Lung (tissue), 12 donors: ENCODE measurements around the gene HSD11B1. TPM values are rescaled to one million over a fixed set of nuclear protein-coding genes. Genes with fewer than 3 reads are reported as not detected.

Experiments
- ATAC-seq: fragments of 200-7000 bp; cut with Tn5 transposase; one replicate; pipeline ENCODE4 v1.9.1; 2020; ENCODE audit warnings: moderate number of reproducible peaks; ENCODE audit not compliant: insufficient read depth, low FRiP score
- DNase-seq, 3 donors: peaks; one replicate each; pipeline ENCODE4 v3.0.0-alpha.2; 2013 to 2017
- H3K27ac ChIP-seq, 2 donors: one replicate each; pipeline ENCODE4 v1.5.1; 2013; ENCODE audit warnings: mild to moderate bottlenecking in 2 of 2, moderate library complexity in 2 of 2, control low read depth in 1 of 2, inconsistent platforms in 1 of 2, low read depth in 1 of 2, low read length in 1 of 2
- H3K27me3 ChIP-seq, 3 donors: one replicate each; pipeline ENCODE4 v1.5.1; 2013; ENCODE audit warnings: low read length in 2 of 3; ENCODE audit not compliant: control insufficient read depth in 3 of 3, insufficient read depth in 3 of 3
- H3K36me3 ChIP-seq, 4 donors: one replicate each; pipeline ENCODE4 v1.5.1; 2013; ENCODE audit warnings: low read length in 4 of 4, mild to moderate bottlenecking in 1 of 4, moderate library complexity in 1 of 4; ENCODE audit not compliant: control insufficient read depth in 4 of 4, insufficient read depth in 4 of 4
- H3K4me1 ChIP-seq, 5 donors: one replicate each; pipeline ENCODE4 v1.5.1; 2013; ENCODE audit warnings: low read length in 5 of 5, mild to moderate bottlenecking in 2 of 5, moderate library complexity in 1 of 5; ENCODE audit not compliant: control insufficient read depth in 5 of 5, insufficient read depth in 5 of 5
- H3K4me3 ChIP-seq: one replicate; pipeline ENCODE4 v1.5.1; 2013; ENCODE audit warnings: mild to moderate bottlenecking, control low read depth, moderate library complexity
- H3K9ac ChIP-seq, 2 donors: one replicate each; pipeline ENCODE4 v1.5.1; 2013; ENCODE audit warnings: low read length in 2 of 2, control low read depth in 1 of 2; ENCODE audit not compliant: insufficient read depth in 1 of 2
- H3K9me3 ChIP-seq, 4 donors: one replicate each; pipeline ENCODE4 v1.5.1; 2013; ENCODE audit warnings: low read length in 3 of 4, mild to moderate bottlenecking in 1 of 4, moderate library complexity in 1 of 4; ENCODE audit not compliant: control insufficient read depth in 4 of 4, insufficient read depth in 3 of 4
- WGBS, 2 donors: extraction: QIAGEN DNeasy Blood & Tissue Kit; methylation state at CpG; one replicate each; pipeline ENCODE4 v1.1.7; 2013; 5-methylcytosine and 5-hydroxymethylcytosine counted together
- polyA plus RNA-seq, 2 donors: library from polyadenylated mRNA; stranded (reverse); fragments of 200-250 nt; gene quantifications; one replicate each; pipeline ENCODE4 v1.2.1, GENCODE V29; 2013
- total RNA-seq, 2 donors: library from RNA; depleted of rRNA in 1 of 2; stranded (reverse); fragments of >200 nt in 1 of 2; gene quantifications; one replicate each; pipeline ENCODE4 v1.2.1, GENCODE V29; 2014 to 2021
- TF ChIP-seq, protein P1 (sequence below): IDR thresholded peaks from 2 replicates; pipeline ENCODE4 v1.5.1; 2012; ENCODE audit warnings: mild to moderate bottlenecking; ENCODE audit errors: control extremely low read depth, extremely low read depth
- donor health status: control.
- donor health status: control.
- donor health status: Bipolar disorder and iron deficiency.
- donor health status: healthy.
- donor health status: DM: yes; HTN: yes; CAD: no.

Gene HSD11B1
- total and polyA plus RNA-seq, 4 donors = 6.5 to 74.6 (median 25.4) TPM

DNA sequence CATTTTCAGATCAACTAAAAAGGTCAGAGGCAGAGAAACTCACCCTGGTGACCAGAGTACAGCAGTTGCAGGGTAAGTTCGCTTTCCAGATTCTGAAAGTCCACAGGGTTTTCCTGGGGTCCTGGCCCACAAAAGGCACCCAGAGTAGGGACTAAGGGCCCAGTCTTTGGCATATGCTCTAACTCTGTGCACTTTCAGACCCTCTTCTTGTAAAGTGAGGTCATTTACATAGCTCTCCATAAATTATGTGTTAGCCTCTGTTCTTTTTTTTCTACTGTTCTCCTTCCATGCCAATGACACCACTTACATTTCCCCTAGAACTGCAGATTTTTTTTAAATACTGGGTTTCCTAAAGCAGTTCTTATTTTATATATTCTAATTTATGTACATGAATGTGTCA is 73.5 kb downstream of the HSD11B1 start:
- 99 to 100% methylated on average over 1 of the region's 1 CpG for WGBS, 2 donors
- TF ChIP-seq, protein P1, sequence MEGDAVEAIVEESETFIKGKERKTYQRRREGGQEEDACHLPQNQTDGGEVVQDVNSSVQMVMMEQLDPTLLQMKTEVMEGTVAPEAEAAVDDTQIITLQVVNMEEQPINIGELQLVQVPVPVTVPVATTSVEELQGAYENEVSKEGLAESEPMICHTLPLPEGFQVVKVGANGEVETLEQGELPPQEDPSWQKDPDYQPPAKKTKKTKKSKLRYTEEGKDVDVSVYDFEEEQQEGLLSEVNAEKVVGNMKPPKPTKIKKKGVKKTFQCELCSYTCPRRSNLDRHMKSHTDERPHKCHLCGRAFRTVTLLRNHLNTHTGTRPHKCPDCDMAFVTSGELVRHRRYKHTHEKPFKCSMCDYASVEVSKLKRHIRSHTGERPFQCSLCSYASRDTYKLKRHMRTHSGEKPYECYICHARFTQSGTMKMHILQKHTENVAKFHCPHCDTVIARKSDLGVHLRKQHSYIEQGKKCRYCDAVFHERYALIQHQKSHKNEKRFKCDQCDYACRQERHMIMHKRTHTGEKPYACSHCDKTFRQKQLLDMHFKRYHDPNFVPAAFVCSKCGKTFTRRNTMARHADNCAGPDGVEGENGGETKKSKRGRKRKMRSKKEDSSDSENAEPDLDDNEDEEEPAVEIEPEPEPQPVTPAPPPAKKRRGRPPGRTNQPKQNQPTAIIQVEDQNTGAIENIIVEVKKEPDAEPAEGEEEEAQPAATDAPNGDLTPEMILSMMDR = no peak
- Histone ChIP-seq H3K4me1 (peaks cover 0 to 2% (median under 1%) of the 10 kb centered on the region in 5 donors), H3K27ac (no peak overlapping the region), H3K9ac (no peak overlapping the region), H3K9me3 (no peaks in the 10 kb centered on the region), H3K36me3 (peaks cover 0 to 3% (median 1%) of the 10 kb centered on the region in 4 donors), H3K4me3 (no peak overlapping the region), H3K27me3 (no peaks in the 10 kb centered on the region)
- no peak for ATAC-seq
- no peak for DNase-seq

DNA sequence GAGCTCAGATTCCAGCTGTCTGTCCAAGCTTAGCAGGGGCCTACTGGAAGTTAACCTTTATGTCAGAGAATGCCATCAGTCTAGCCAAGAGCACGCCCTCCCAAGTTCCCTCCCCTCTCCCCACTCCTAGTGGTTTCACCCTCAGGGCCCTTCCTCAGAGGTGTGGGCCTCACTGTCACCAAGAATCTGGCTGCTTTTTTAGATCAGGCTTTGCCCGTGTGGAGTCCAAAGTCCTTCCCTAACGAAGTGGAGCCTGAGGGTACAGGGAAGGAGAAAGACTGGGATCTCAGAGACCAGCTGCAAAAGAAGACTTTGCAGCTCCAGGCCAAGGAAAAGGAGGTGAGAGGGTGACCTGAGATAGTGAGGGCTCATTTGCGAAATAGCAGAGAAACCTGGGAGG is 75.6 kb downstream of the HSD11B1 start:
- Histone ChIP-seq H3K36me3 (peaks cover 0 to 3% (median 1%) of the 10 kb centered on the region in 4 donors), H3K4me1 (peaks cover 3 to 14% (median 8%) of the 10 kb centered on the region in 5 donors), H3K9me3 (peaks cover 0 to 2% (median 0%) of the 10 kb centered on the region in 4 donors), H3K9ac (no peak overlapping the region), H3K27ac (no peak overlapping the region), H3K4me3 (no peak overlapping the region), H3K27me3 (no peaks in the 10 kb centered on the region)
- no peak for ATAC-seq
- DNase-seq = no peak
- 89 to 92% methylated on average over 4 of the region's 4 CpGs for WGBS, 2 donors
- TF ChIP-seq, protein P1 = no peak

DNA sequence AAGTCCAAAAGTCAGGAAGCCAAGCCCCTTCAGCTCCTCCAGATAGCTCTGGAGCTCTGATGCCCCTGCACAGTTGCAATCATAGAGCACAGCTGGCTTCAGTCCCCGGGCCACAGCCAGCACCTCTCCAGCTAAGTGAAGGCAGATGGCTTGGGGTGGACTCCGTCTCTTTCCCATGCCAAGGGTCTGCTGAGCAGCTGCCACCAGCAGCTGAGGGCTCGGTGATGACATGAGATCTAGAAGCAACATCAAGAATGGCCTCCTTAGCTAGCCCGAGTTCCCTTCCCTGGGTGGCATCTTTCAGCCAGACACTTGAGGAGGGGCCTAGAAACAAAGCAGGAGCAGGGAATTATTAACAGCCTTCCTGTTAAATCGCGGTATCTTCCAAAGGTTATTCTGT is 78.7 kb downstream of the HSD11B1 start:
- WGBS, 2 donors = 70 to 80% methylated on average over 6 of the region's 6 CpGs
- Histone ChIP-seq H3K36me3 (peaks cover 0 to 3% (median 0%) of the 10 kb centered on the region in 4 donors), H3K4me3 (no peak overlapping the region), H3K27me3 (no peaks in the 10 kb centered on the region), H3K9ac (peak overlapping the region in 1 of 2 donors; percentile 89), H3K27ac (no peak overlapping the region), H3K9me3 (peaks cover 0 to 2% (median 0%) of the 10 kb centered on the region in 4 donors), H3K4me1 (peaks cover 2 to 26% (median 13%) of the 10 kb centered on the region in 5 donors)
- DNase-seq (peak in 1 of 3 donors; percentile 16), ATAC-seq (no peak)
- TF ChIP-seq, protein P1 = no peak

Other genes starting within 250 kb of the HSD11B1 start
- 1 to 10 TPM in 1 of 2 donors, not detected in 1; 2.4 TPM for gene CAMK1G, start 121.1 kb upstream of the HSD11B1 start, total RNA-seq
- under 1 TPM; 0.14 to 0.80 TPM for gene CAMK1G, start 121.1 kb upstream of the HSD11B1 start, polyA plus RNA-seq
- gene LAMB3, start 52.4 kb upstream of the HSD11B1 start, total RNA-seq = 100 to 1,000 TPM in 1 of 2 donors, 10 to 100 TPM in 1; 72.6 to 121 TPM
- 10 to 100 TPM; 14.6 to 64.6 TPM for gene LAMB3, start 52.4 kb upstream of the HSD11B1 start, polyA plus RNA-seq
- 10 to 100 TPM; 53.4 to 74.5 TPM for gene G0S2, start 29.4 kb upstream of the HSD11B1 start, total RNA-seq
- gene G0S2, start 29.4 kb upstream of the HSD11B1 start, polyA plus RNA-seq = 100 to 1,000 TPM in 1 of 2 donors, 10 to 100 TPM in 1; 44.6 to 696 TPM
- gene TRAF3IP3, start 51.2 kb downstream of the HSD11B1 start, total RNA-seq = 1 to 10 TPM; 6.9 to 8.3 TPM
- gene TRAF3IP3, start 51.2 kb downstream of the HSD11B1 start, polyA plus RNA-seq = 10 to 100 TPM in 1 of 2 donors, 1 to 10 TPM in 1; 6.0 to 15.7 TPM
- gene C1orf74, start 79.7 kb downstream of the HSD11B1 start, total RNA-seq = 1 to 10 TPM; 1.8 to 2.5 TPM
- gene C1orf74, start 79.7 kb downstream of the HSD11B1 start, polyA plus RNA-seq = 1 to 10 TPM in 1 of 2 donors, under 1 TPM in 1; 0.75 to 1.2 TPM
- 10 to 100 TPM; 28.3 to 29.2 TPM for gene IRF6, start 101.3 kb downstream of the HSD11B1 start, total RNA-seq
- 1 to 10 TPM; 8.7 to 9.0 TPM for gene IRF6, start 101.3 kb downstream of the HSD11B1 start, polyA plus RNA-seq
- gene UTP25, start 123.1 kb downstream of the HSD11B1 start, total RNA-seq = 1 to 10 TPM; 6.2 to 7.3 TPM
- gene UTP25, start 123.1 kb downstream of the HSD11B1 start, polyA plus RNA-seq = 1 to 10 TPM; 1.8 to 3.1 TPM
- under 1 TPM in 1 of 2 donors, not detected in 1; 0.23 TPM for gene SYT14, start 233.4 kb downstream of the HSD11B1 start, total RNA-seq
- gene SYT14, start 233.4 kb downstream of the HSD11B1 start, polyA plus RNA-seq = under 1 TPM in 1 of 2 donors, not detected in 1; under 0.01 TPM